H1 (cell line): Measurements from ENCODE around the gene NOXO1. TPM values are rescaled to one million over a fixed set of nuclear protein-coding genes. Genes with fewer than 3 reads are reported as not detected.

ENCODE experiments used
- CTCF ChIA-PET: fragments of 300-600 bp; sonication (Branson Sonifier 250); formaldehyde crosslinking; loops from one replicate; lab custom pipeline; 2021; ENCODE audit not compliant: partially characterized antibody; lab: Charles Lee
- POLR2A ChIA-PET: fragments of 300-600 bp; sonication (Branson Sonifier 250); formaldehyde crosslinking; loops from one replicate; lab custom pipeline; 2021; ENCODE audit warnings: inconsistent platforms; ENCODE audit not compliant: partially characterized antibody; lab: Charles Lee
- DNase-seq, 2 experiments: peaks; one replicate each; pipeline versions ENCODE4 v3.0.0 to v3.0.0-alpha.2; 2010 to 2022; ENCODE audit warnings: low spot score in 2 of 2, low read depth in 1 of 2, mixed read lengths in 1 of 2
- FAIRE-seq: peaks from 2 replicates; lab custom pipeline; 2011; peaks lifted over from hg19 to GRCh38; lab: Jason Lieb, UNC
- H2AFZ ChIP-seq: 2 replicates; pipeline ENCODE4 v1.8.1; 2012; ENCODE audit warnings: low read length, inconsistent platforms
- H2AK5ac ChIP-seq: 2 replicates; pipeline ENCODE4 v1.6.1; 2013; ENCODE audit warnings: low read depth, low read length
- H2BK120ac ChIP-seq: replicated peaks from 2 replicates; pipeline ENCODE3; 2013; ENCODE audit warnings: low read depth, low read length, inconsistent platforms
- H2BK12ac ChIP-seq: 2 replicates; pipeline ENCODE4 v1.6.1; 2013; ENCODE audit warnings: low read depth, low read length
- H2BK15ac ChIP-seq: 2 replicates; pipeline ENCODE4 v1.6.1; 2013; ENCODE audit warnings: low read length
- H2BK20ac ChIP-seq: 2 replicates; pipeline ENCODE4 v1.6.1; 2013; ENCODE audit warnings: low read length
- H2BK5ac ChIP-seq: 2 replicates; pipeline ENCODE4 v1.6.1; 2013; ENCODE audit warnings: low read depth, low read length
- H3K14ac ChIP-seq: 2 replicates; pipeline ENCODE4 v1.6.1; 2013; ENCODE audit warnings: inconsistent platforms; ENCODE audit not compliant: insufficient read length
- H3K18ac ChIP-seq: 2 replicates; pipeline ENCODE4 v1.6.1; 2013; ENCODE audit warnings: low read length; ENCODE audit errors: extremely low read depth
- H3K23ac ChIP-seq: 2 replicates; pipeline ENCODE4 v1.6.1; 2013; ENCODE audit warnings: inconsistent platforms; ENCODE audit not compliant: insufficient read length
- H3K23me2 ChIP-seq: 2 replicates; pipeline ENCODE4 v1.6.1; 2013; ENCODE audit warnings: low read depth, low read length
- H3K27ac ChIP-seq: 2 replicates; pipeline ENCODE4 v1.6.1; 2011; ENCODE audit warnings: low read depth, low read length, inconsistent platforms
- H3K27me3 ChIP-seq, 4 experiments: replicated peaks in 1 of 4; 1 replicate in 1 of 4; 2 replicates in 3 of 4; pipeline versions ENCODE4 v1.6.1 to v1.8.1; 2011 to 2013; ENCODE audit warnings: low read length in 3 of 4, mild to moderate bottlenecking in 3 of 4, inconsistent platforms in 2 of 4, mixed read lengths in 2 of 4, moderate library complexity in 1 of 4; ENCODE audit not compliant: control insufficient read depth in 3 of 4, insufficient read depth in 3 of 4; ENCODE audit errors: extremely low read depth in 1 of 4
- H3K36me3 ChIP-seq, 4 experiments: 2 replicates each; pipeline versions ENCODE4 v1.6.1 to v1.8.1; 2011 to 2013; ENCODE audit warnings: mild to moderate bottlenecking in 4 of 4, low read length in 3 of 4, moderate library complexity in 2 of 4, control low read depth in 1 of 4, inconsistent platforms in 1 of 4; ENCODE audit not compliant: insufficient read depth in 4 of 4, control insufficient read depth in 2 of 4
- H3K4ac ChIP-seq: replicated peaks from 2 replicates; pipeline ENCODE3; 2013; ENCODE audit warnings: low read length, low read depth, mixed read lengths, inconsistent platforms; ENCODE audit not compliant: insufficient read length
- H3K4me1 ChIP-seq, 4 experiments: replicated peaks in 1 of 4; 1 replicate in 1 of 4; 2 replicates in 3 of 4; pipeline versions ENCODE4 v1.6.1 to v1.8.1; 2011 to 2013; ENCODE audit warnings: low read length in 3 of 4, inconsistent platforms in 2 of 4, mixed read lengths in 1 of 4; ENCODE audit not compliant: insufficient read depth in 4 of 4, control insufficient read depth in 3 of 4
- H3K4me2 ChIP-seq, 2 experiments: 2 replicates each; pipeline versions ENCODE4 v1.6.1 to v1.8.1; 2011 to 2013; ENCODE audit warnings: low read depth in 2 of 2, low read length in 2 of 2, control low read depth in 1 of 2, inconsistent platforms in 1 of 2, mild to moderate bottlenecking in 1 of 2; ENCODE audit not compliant: insufficient read depth in 1 of 2
- H3K4me3 ChIP-seq, 4 experiments: fragments of 200-600, 300-600 bp in 1 of 4; sonication (generic), shearing (Covaris generic), sonication (Bioruptor Twin) in 1 of 4; 2 replicates each; pipeline versions ENCODE4 v1.5.1 to v1.8.1; 2011 to 2016; ENCODE audit warnings: low read length in 4 of 4, low read depth in 3 of 4, control low read depth in 2 of 4, inconsistent platforms in 2 of 4, mild to moderate bottlenecking in 2 of 4, mixed read lengths in 1 of 4, moderate library complexity in 1 of 4; ENCODE audit not compliant: insufficient read depth in 2 of 4; ENCODE audit errors: extremely low read depth in 1 of 4
- H3K56ac ChIP-seq: replicated peaks from 2 replicates; pipeline ENCODE3; 2013; ENCODE audit warnings: low read depth, mild to moderate bottlenecking, mixed read lengths, low read length, inconsistent platforms; ENCODE audit not compliant: insufficient read length
- H3K79me1 ChIP-seq: 2 replicates; pipeline ENCODE4 v1.6.1; 2013; ENCODE audit warnings: low read depth, low read length, control low read depth
- H3K79me2 ChIP-seq, 2 experiments: 2 replicates each; pipeline versions ENCODE4 v1.6.1 to v1.8.1; 2012 to 2013; ENCODE audit warnings: low read length in 2 of 2, mild to moderate bottlenecking in 2 of 2, inconsistent platforms in 1 of 2; ENCODE audit not compliant: insufficient read depth in 2 of 2, control insufficient read depth in 1 of 2
- H3K9ac ChIP-seq, 4 experiments: replicated peaks in 1 of 4; 1 replicate in 1 of 4; 2 replicates in 3 of 4; pipeline versions ENCODE4 v1.6.1 to v1.8.1; 2011 to 2013; ENCODE audit warnings: low read depth in 3 of 4, low read length in 3 of 4, control low read depth in 2 of 4, mild to moderate bottlenecking in 2 of 4, moderate library complexity in 2 of 4, inconsistent platforms in 1 of 4; ENCODE audit errors: extremely low read depth in 1 of 4
- H3K9me3 ChIP-seq, 2 experiments: 2 replicates each; pipeline versions ENCODE4 v1.6.1 to v1.8.1; 2012 to 2013; ENCODE audit warnings: mild to moderate bottlenecking in 2 of 2, moderate library complexity in 2 of 2, control low read depth in 1 of 2, inconsistent platforms in 1 of 2, low read depth in 1 of 2, low read length in 1 of 2, mixed read lengths in 1 of 2; ENCODE audit not compliant: insufficient read depth in 2 of 2
- H4K20me1 ChIP-seq, 2 experiments: replicated peaks in 1 of 2; 2 replicates each; pipeline versions ENCODE3 to v1.8.1; 2011 to 2013; ENCODE audit warnings: inconsistent platforms in 2 of 2, low read length in 2 of 2, mild to moderate bottlenecking in 1 of 2; ENCODE audit not compliant: insufficient read depth in 2 of 2, control insufficient read depth in 1 of 2
- H4K5ac ChIP-seq: 2 replicates; pipeline ENCODE4 v1.6.1; 2013; ENCODE audit warnings: low read length, low read depth, mixed read lengths, inconsistent platforms; ENCODE audit not compliant: insufficient read length
- H4K8ac ChIP-seq: 2 replicates; pipeline ENCODE4 v1.8.0; 2013; ENCODE audit warnings: mild to moderate bottlenecking, moderate library complexity, low read length, inconsistent platforms; ENCODE audit not compliant: insufficient read depth; ENCODE audit errors: extremely low read depth
- H4K91ac ChIP-seq: replicated peaks from 2 replicates; pipeline ENCODE3; 2013; ENCODE audit warnings: low read length, mixed read lengths, inconsistent platforms; ENCODE audit not compliant: insufficient read length
- EGR1 ChIP-seq: IDR thresholded peaks from 2 replicates; pipeline ENCODE4 v1.6.1; 2011; ENCODE audit warnings: low read depth, low read length, borderline replicate concordance
- EZH2 ChIP-seq: fragments of 200-600 bp; sonication (generic); IDR thresholded peaks from 2 replicates; pipeline ENCODE4 v1.7.1; 2012; ENCODE audit warnings: low read depth, mild to moderate bottlenecking, moderate library complexity, low read length, inconsistent platforms; ENCODE audit not compliant: severe bottlenecking
- KDM5A ChIP-seq: fragments of 200-600 bp; IDR thresholded peaks from 2 replicates; pipeline ENCODE4 v1.7.1; 2012; ENCODE audit warnings: mild to moderate bottlenecking, low read length, inconsistent platforms, mixed read lengths
- SUZ12 ChIP-seq: fragments of 200-600 bp; sonication (generic); IDR thresholded peaks from 2 replicates; pipeline ENCODE4 v1.6.1; 2012; ENCODE audit warnings: mild to moderate bottlenecking, inconsistent platforms, low read length, moderate library complexity, mixed read lengths
- WGBS, 2 experiments: shearing (Covaris generic) in 1 of 2; methylation state at CpG; one replicate each; pipeline versions ENCODE4 v1.1.6 to v1.1.7; 2013 to 2015; ENCODE audit warnings: low lambda C conversion rate in 2 of 2, mixed read lengths in 2 of 2, inconsistent platforms in 1 of 2, low coverage in 1 of 2, missing lambda C conversion rate in 1 of 2; ENCODE audit not compliant: insufficient replicate concordance in 2 of 2, insufficient coverage in 1 of 2, insufficient read length in 1 of 2; ENCODE audit errors: extremely low coverage in 1 of 2, missing lambda C conversion rate in 1 of 2; 5-methylcytosine and 5-hydroxymethylcytosine counted together
- polyA plus RNA-seq, 7 experiments: library from polyadenylated mRNA; depleted of rRNA in 3 of 7; stranded (reverse) in 5 of 7; unstranded in 2 of 7; fragments of >200 nt in 5 of 7; fragments of 200-250 nt in 2 of 7; gene quantifications; 1 replicate in 5 of 7; 2 replicates in 1 of 7; 4 replicates in 1 of 7; pipeline versions ENCODE4 v1.2.1 to v1.2.3, GENCODE V29; 2011 to 2013; ENCODE audit warnings: missing spikeins in 2 of 7, mixed read lengths in 2 of 7
- total RNA-seq: library from RNA; stranded (reverse); fragmentation: NEBNext Ultra II Directional; extraction: Animal tissue kit (Norgen Biotek cat#: 25700); gene quantifications from 2 replicates; pipeline ENCODE4 v1.2.1, GENCODE V29; 2021
- TF ChIP-seq, protein P1 (sequence below): IDR thresholded peaks from 2 replicates; pipeline ENCODE4 v1.6.1; 2012; ENCODE audit warnings: inconsistent platforms
- TF ChIP-seq, protein P2 (sequence below): IDR thresholded peaks from 2 replicates; pipeline ENCODE4 v1.6.1; 2012; ENCODE audit warnings: inconsistent platforms

NOXO1 gene
- total and polyA plus RNA-seq, 2 of the 8 experiments (the other 6 are each of a cell fraction or from before 2014, with no cell fraction given), result 1.3 to 2.5 TPM

DNA sequence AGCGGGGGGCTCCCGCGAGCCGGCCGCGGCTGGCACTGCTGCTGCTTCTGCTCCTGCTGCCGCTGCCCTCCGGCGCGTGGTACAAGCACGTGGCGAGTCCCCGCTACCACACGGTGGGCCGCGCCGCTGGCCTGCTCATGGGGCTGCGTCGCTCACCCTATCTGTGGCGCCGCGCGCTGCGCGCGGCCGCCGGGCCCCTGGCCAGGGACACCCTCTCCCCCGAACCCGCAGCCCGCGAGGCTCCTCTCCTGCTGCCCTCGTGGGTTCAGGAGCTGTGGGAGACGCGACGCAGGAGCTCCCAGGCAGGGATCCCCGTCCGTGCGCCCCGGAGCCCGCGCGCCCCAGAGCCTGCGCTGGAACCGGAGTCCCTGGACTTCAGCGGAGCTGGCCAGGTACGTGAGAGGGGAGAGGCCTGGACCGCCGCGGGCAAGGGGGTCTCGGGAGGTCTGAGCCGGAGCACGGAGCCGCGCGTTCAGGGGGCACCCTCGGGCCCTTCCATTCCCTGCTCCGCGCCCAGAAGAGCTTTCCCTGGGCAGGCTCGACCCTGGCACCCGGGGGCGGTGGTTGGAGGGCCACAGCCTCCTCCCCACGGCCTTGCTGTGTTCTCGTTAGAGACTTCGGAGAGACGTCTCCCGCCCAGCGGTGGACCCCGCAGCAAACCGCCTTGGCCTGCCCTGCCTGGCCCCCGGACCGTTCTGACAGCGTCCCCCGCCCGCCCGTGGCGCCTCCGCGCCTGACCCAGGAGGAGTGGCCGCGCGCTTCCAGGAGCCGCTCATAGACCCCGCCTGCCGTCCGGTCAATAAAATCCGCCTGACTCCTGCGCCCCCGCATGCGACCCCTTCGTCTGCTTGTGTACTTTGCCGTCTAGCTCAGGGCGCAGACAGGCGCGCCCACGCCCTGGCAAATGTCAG lies 38.9 kb upstream of the NOXO1 start:
- POLR2A ChIA-PET, result interaction anchor here (0.6 to 2.0 kb wide), 10 partner anchors 12 to 135 kb away, joined by 3 to 9 read pairs (median 5); partner anchors contain the start of genes RPS2 and TRAF7
- H2BK12ac ChIP-seq, result no peak overlapping the region
- peak in 1 of 2 experiments; percentile 74 for DNase-seq
- no peak overlapping the region for H2BK5ac ChIP-seq
- no peak overlapping the region for H4K91ac ChIP-seq
- 0 out of 2 replicates have a peak, but pooled peaks have one; percentile 23 for TF ChIP-seq EGR1
- TF ChIP-seq KDM5A, result no peak
- peak; percentile 86 for TF ChIP-seq EZH2
- TF ChIP-seq, protein P1, sequence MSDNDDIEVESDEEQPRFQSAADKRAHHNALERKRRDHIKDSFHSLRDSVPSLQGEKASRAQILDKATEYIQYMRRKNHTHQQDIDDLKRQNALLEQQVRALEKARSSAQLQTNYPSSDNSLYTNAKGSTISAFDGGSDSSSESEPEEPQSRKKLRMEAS, result peak; percentile 92
- TF ChIP-seq, protein P2, sequence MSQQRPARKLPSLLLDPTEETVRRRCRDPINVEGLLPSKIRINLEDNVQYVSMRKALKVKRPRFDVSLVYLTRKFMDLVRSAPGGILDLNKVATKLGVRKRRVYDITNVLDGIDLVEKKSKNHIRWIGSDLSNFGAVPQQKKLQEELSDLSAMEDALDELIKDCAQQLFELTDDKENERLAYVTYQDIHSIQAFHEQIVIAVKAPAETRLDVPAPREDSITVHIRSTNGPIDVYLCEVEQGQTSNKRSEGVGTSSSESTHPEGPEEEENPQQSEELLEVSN, result peak; percentile 45; the same call in 1 of the 2 replicates
- TF ChIP-seq SUZ12, result peak; percentile 81
- peaks cover 8% of the 10 kb centered on the region; the same call in 1 of the 2 replicates for H3K23me2 ChIP-seq
- no peak overlapping the region for H3K14ac ChIP-seq
- peaks cover 22 to 42% (median 34%) of the 10 kb centered on the region in 4 experiments for H3K27me3 ChIP-seq
- peaks cover 0 to 21% (median 8%) of the 10 kb centered on the region in 4 experiments; a peak in 5 of 7 replicates for H3K4me1 ChIP-seq
- no peak overlapping the region for H3K4ac ChIP-seq
- no peak overlapping the region for H2BK20ac ChIP-seq
- peaks cover 0 to 5% (median 0%) of the 10 kb centered on the region in 4 experiments; a peak in 1 of 8 replicates for H3K36me3 ChIP-seq
- no peak overlapping the region for H3K23ac ChIP-seq
- no peak overlapping the region for H3K9ac ChIP-seq
- H2AFZ ChIP-seq, result peak overlapping the region; percentile 6; the same call in 1 of the 2 replicates
- no peak overlapping the region; the same call in 1 of the 2 replicates for H3K18ac ChIP-seq
- 4% methylated on average over 43 of the region's 96 CpGs; no CpG with 5 or more reads in 1 of the 2 experiments for WGBS, 2 experiments
- no peak overlapping the region for H2AK5ac ChIP-seq
- no peak overlapping the region for H4K5ac ChIP-seq
- H2BK120ac ChIP-seq, result no peak overlapping the region
- H3K79me1 ChIP-seq, result no peaks in the 10 kb centered on the region
- H3K9me3 ChIP-seq, result no peaks in the 10 kb centered on the region
- H3K56ac ChIP-seq, result no peak overlapping the region
- peak overlapping the region; percentile 71 to 79 for H3K4me2 ChIP-seq
- no peak for FAIRE-seq
- H4K8ac ChIP-seq, result peak overlapping the region; percentile 46; the same call in 1 of the 2 replicates
- no peaks in the 10 kb centered on the region for H3K79me2 ChIP-seq
- no peak overlapping the region for H3K27ac ChIP-seq
- no peak overlapping the region for H2BK15ac ChIP-seq
- peak overlapping the region; percentile 21 to 59 (median 29); a peak in 7 of 8 replicates for H3K4me3 ChIP-seq
- CTCF ChIA-PET, result interaction anchor here (0.7 to 7.5 kb wide), 15 partner anchors 9 to 132 kb away, joined by 3 to 55 read pairs (median 4); no protein-coding TSS in a partner anchor
- H4K20me1 ChIP-seq, result no peaks in the 10 kb centered on the region
